Brain pericyte (primary cell): ENCODE data around the gene GIGYF2.

Source experiments
- DNase-seq: peaks from one replicate; pipeline ENCODE4 v3.0.0-alpha.2; 2012; ENCODE audit warnings: low read depth, low spot score

The GIGYF2 gene

DNA sequence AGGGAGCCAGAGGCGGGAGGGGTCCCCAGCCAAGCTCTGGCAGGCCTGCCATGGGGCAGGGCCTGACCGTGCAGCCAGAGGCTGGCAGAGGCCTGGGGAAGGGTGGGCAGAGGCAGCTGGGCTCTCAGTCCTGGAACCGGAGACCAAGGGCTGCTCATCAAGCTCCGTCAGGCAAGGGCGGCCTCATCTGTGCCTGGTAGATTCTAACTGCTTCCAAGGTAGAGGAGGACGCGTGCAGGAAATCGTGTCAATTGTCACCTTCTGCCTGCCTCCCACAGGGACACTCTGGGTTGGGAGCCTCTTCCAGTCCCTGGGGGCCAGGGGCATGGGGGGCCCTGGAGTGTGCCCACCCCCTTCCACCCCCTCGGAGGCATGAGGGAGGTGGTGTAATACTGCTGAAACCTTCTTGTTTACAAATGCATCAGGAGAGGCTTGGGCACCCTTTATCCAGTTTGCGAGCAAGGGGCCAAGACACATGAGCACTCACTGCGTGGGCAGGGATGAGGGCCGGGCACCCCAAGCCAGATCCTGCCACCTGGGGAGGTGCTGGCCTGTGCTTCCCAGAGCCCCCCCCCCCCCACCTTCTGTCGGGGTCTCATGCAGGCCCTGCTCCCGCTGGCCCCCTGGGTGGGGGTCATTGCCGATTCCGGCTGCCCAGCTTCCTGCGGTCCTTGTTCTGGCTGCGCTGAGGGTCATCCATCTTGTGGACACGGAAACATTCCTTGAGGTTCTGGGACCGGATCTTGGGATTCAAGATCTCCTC lies 181.9 kb downstream of the GIGYF2 start:
- DNase-seq: no peak

DNA sequence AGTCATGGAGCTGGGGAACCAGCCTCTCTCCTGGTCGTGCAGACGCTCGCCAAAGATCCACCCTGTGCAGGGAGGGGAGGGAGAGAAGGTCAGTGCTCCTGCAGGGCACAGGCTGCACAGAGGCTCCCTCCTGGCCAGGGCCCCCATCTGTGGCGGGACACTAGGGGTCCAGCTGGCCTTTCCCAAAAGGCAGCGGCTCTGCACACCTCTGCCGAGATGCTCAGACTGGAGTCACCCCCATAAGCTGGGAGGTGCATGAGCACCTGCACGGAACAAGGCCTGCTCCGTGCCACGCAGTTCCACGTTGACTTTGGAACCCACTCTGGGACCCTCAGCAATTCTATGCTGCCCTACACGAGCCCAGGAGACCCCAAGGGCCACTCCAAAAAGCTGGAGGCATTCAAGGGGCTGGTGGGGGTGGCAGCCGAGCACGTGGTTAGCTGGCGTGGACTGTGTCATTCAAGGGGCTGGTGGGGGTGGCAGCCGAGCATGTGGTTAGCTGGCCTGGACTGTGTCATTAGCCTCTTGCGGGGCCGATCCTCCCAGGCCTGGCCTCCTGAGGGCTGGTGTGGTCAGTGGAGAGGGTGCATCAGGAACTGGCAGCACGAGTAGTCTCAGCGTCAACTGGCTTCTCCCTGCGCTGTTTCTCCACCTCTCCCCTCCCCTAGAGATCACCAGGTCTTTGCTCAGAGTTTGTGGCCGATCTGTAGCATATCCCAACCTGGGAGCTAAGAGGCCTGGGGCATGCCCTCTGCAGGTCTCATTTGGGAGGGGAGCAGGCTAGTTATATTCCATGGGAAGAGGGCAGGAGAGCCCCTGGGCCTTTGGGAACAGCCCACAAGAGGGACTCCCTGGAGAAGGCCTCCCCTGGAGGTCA lies 182.7 kb downstream of the GIGYF2 start:
- DNase-seq: no peak

DNA sequence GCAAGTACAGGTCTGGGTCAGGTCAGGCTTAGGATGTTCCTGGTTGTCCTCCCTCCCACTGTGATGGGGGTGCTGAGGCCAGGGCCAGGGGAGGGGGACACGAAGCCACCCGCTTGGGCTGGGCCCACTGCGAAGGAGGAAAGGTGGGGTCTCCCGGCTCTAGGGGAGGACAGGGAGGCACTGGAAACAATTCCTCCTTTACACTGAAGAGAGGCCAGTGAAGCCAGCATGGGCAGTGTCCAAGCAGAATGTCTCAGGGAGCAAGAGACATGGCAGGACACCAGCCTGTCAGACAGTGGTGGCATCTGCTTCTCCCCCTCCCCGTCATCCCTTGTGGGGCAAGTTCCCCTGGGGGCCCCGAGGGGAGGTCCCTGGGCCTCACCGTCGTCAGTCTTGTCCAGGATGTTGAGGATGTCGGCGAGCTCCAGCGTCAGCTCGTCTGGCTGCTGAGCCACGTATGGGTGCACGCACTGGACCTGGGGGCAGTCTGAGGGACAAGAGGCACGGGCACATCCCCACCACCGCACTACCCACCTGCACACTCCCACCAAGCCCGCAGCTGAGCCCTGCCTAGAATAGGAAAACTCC lies 183.7 kb downstream of the GIGYF2 start:
- DNase-seq: no peak

DNA sequence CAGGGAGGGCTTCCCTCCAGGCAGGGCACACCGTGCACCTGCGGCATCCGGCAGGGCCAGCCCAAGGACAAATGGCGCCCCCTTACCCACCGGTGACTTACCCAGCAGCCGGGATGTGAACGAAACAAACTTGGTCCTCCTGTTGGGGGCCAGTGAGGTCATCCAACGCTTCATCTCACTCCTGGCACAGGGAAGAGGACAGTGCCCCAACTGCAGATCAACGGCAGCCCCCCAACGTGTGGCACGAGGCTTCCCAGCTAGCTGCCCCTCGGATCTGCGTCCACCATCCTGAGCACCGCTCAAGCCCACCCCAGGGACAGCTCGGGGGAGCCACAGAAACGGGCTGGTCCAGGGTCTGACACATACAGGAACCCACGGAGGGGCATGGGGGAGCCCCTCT lies 185.0 kb downstream of the GIGYF2 start:
- no peak for DNase-seq

DNA sequence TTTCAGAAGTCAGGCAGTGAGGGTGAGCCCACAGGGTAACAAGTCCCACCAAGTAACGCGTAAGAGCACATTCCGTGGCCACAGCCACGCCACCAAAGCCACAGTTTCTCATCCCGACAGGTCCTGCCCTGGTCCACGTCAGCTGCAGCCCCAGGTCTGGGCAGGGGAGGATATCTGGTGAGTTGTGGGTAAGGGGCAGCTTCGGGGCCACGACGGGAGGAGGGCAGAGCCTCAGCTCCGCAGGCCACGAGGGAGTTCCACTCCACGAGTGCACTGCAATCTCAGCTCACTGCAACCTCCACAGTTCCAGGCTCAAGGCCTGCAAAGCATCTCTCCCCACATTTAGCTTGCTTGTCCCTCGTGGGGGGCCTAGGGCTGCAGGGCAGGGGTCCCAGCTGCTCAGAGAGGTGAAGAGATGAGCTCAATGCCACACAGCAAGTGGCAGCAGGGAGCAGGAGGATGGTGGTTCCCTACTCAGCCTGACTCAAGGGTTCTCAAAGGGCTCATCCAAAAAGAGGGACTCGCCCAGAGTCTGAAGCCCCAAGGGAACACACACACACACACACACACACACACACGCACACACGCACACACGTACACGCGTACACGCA lies 185.5 kb downstream of the GIGYF2 start:
- DNase-seq: no peak

DNA sequence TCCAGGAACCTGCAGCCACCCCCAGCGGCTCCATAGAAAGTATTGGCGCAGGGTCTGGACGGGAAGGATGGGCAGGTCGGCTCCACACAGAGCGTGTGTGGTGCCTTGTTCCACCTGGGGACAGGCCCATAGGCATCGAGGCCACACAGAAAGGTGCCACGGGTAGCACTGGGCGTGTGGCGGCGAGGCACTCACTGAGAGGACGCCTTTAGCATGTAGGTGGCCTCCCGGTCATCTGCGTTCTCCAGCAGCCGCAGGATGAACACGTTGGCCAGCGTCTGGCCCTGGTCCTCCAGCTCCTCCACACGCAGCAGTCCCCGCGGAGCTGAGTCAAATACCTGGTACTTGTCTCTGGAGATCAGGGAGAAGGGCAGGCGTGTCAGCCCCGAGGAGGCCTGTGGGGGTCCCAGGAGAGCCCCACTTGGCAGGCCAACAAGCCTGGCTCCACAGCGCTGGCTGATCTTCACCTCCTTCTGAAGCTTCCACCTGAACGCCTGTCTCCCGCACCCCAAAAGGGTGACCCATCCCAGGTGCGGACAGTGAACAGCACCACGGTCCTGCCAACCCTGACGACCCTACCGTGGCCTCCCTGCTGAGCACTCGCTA lies 186.1 kb downstream of the GIGYF2 start:
- no peak for DNase-seq

DNA sequence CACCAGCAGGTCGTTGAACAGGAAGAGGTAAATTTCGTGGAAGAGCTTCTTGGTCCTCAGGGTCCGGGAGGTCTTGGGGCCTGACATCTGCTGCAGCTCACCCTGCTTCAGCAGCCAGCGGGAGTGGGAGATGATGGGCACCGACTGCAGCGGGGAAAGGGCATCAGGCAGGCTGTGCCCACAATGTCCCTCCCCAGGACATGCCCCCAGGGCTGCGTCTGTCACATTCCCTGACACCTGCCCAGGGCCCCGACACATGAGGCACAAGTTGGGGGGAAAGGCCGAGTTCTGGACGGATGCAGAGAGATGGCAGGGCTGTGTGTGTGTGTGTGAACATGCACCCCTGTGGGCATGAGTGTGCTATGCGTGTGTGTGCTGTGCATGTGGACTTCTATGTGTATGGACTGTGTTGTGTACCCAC lies 186.9 kb downstream of the GIGYF2 start:
- no peak for DNase-seq

DNA sequence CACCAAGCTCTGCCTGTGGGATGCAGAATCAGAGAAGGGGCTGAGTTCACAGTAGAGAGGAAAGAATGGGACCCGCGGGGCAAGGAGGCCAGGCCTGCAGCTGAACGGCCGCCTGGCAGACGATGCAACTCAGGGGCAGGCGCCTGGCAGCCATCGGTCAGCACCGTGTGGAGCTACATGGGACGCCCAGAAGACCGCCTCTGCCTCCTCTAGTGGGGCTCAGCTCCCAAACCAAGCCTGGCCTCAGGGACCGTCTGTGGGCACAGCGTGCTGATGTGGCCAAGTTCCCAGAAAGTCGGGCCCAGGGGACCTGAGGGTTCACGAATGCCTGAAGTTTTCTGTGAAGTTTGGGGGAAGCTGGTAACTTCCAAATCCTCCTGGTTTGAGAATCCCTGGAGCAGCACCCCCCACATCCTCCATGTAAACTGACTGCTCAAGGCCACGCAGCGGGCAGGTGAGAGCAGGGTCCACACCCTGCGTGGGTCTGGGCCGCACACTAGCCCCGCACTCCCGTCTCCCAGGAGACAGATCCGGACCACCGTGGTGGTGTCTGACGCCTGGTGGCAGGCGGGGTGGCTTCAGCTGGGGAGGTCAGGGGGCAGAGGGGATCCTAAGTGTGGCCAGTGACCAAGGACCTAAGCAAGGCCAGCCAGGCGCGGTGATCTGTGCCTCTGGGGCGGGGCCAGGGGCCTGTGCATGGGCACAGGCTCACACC lies 187.6 kb downstream of the GIGYF2 start:
- DNase-seq: no peak

DNA sequence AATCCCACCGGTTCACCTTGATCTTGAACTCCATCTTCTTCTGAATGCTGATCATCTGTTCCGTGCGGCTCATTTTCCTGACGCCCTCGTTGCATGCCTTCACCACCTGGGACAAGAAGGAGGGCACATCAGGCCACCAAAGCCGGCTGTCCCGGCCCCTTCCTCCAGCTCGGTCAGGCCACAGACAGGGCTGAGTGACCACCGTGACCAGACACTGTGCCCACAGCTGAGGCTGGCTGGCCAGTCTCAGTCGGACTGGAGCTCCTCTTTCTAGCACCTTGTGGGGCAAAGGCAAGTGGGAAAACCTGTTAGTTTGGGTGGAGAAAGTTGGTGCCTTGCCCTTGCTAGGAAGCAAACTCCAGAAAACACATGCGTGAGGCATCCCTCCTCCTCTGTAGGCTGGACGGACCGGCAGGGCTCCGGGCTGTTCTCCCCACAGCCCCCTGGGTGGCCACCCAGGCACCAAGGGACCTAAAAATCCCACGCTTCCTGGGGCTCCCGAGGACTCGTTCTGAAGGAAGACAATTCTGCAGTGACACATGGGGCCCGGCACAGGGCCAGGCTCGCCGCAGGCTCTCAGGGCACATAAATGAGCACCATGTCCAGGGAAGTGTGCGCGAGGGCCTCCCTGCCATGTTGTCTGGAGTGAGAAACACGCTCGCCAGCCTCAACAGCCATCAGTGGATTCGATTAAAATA lies 188.3 kb downstream of the GIGYF2 start:
- no peak for DNase-seq

DNA sequence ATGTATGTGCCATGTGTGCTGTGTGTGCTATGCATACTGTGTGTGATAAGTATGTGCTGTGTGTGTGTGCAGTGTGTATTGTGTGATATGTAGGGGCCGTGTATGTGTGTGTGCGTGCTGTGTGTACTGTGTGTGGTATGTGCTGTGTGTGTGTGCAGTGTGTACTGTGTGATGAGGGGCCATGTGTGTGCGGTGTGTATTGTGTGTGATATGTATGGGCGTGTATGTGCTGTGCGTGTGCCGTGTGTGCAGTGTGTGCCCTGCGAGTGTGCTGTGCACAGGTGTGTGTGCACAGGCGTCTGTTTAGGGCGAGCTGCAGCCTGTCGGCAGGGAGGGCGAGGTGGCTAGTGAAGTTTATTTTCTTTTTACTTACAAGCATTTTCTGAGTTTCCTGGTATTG lies 189.0 kb downstream of the GIGYF2 start:
- no peak for DNase-seq

DNA sequence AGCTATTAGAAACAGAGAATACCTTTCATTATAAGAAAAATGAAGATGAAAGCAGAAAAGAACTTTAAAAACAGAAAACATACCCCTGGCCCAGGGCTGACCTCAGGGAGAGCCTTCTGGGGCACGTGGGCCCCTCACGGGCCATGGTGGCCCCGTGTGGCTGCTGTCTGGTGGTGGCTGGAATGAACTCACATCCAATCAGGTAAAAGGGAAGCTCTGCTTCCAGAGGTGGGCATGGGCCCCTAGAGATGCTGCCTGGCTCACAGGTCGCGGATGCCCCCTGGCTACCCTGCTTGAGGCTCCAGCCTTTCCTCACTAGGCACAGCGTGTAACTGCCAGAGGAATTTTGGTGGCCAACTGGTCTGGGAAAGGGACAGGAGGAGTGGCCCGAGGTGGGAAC lies 189.5 kb downstream of the GIGYF2 start:
- no peak for DNase-seq

DNA sequence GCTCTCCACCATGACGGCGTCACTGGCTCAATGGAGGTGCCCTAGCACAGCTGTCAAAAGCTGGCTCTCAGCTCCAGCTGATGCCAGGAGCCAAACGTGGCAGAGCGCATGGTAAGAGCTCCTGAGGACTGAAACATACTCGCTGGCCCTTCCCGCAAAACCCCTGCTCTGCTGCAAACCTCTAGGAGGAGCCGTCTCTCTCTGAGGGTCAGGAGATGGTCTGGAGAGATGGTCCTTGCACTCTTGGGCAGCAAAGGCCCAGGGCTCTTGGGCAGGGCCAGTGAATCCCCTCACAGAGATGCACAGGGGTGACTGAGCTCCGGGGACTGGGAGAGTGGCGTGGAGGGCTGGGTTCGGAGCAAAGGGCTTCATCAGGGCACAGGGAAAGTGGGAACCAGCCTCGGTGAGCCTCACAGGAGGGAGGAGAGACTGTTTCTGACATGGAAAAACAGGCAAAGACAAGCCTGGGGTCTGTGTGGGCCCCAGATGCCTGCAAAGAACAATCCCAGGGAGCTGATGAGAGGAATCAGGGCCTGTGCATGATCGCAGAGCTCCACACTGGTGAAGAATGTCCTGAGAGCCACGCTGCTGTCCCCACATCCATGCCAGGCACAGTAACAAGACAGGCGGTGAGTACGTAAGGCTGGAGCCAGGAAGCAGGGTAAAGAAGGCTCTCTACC lies 190.2 kb downstream of the GIGYF2 start:
- DNase-seq: no peak

DNA sequence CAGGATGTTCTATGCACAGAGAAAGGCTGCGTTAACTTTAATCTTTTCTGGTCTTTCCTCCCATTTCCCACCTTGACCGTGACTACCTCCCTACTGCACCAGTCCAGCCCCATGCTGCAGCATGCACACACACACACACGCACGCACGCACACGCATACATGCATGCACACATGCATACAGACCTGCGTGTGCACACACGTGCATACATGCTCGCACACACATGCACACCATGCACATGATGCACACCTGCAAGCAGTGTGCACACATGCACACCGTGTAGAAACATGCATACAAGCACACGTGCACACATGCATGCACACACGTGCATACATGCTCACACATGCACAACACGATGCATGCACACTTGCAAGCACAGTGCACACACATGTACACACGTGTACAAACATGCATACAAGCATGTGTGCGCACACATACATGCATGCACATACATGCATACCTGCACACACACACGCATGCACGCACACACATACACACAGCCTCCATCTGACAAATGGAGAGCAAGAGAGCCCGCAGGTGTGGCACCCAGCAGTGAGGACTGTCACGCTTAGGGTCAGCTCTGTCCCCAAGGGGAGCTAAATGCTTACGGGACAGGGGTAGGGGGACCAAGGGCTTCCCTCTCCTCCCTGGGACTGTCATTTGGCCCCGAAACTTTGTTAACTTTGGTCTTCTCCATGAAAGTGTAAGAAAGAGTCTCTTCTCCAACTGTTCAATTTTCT lies 191.1 kb downstream of the GIGYF2 start:
- DNase-seq: no peak

DNA sequence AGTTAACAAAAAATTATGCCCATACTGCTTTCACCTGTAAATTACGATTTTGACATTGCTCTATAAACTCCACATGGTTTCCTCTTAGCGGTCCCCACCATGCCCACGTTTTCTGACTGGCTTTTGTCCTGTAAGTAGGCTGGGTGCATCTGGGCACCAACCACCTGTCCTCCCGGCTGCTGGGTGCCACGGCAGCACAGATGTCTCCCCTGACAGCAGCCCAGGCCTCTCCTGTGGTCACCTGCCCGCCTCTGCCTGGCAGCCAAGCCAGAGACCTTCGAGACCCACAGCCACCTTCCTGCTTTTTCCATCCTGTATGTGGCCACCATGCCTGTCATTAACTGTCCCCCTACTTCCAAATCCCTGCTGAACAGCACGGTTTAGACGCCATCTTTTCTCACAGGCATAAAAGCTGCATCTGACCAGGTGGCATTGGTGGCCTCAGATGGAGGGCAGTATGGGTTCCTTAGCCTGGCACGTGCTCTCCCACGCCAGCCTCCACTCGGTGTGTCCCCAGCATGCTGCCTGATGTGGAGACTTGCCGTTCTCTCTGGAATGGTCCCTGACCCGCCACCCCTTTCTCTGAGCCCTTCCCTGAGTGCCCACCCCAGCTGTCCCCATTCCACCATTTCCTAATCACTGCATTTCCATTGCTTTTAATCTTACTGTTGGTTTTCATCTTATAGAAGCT lies 191.9 kb downstream of the GIGYF2 start:
- DNase-seq: no peak

DNA sequence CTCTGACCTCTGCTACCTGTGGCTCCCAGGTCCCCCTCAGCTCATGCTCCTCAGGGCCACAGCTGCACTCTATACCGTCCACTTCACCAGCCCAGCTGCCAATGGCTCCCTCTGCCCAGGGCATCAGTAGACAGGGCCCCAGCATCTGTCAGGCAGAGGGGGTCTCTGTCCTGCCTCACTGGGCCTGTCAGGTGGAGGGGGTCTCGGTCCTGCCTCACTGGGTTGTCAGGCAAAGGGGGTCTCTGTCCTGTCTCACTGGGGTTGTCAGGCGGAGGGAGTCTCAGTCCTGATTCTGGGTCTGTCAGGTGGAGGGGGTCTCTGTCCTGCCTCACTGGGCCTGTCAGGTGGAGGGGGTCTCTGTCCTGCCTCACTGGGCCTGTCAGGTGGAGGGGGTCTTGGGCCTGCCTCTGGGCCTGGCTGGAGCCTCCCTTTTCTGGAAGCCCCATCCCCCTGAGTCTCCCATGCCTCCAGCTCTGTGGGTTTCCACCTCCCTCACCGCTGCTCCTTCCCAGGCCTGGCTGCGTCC lies 192.8 kb downstream of the GIGYF2 start:
- DNase-seq: no peak

DNA sequence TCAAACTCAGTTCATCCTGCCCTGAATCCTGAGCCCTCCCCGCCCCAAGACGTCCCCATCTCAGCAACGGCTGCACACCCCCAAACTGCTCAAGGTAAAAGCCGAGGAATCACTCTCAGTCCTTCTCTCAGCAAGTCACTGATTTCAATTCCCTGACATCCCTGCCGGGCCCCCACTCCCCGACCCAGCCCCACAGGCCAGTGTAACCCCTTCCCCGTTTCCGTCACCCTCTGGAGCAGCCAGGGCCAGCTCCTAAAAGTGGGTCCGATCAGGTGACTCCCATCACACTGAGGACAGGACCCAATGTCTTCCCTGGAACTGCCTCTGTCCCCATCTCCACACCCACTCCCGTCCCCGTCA lies 193.4 kb downstream of the GIGYF2 start:
- DNase-seq: no peak

DNA sequence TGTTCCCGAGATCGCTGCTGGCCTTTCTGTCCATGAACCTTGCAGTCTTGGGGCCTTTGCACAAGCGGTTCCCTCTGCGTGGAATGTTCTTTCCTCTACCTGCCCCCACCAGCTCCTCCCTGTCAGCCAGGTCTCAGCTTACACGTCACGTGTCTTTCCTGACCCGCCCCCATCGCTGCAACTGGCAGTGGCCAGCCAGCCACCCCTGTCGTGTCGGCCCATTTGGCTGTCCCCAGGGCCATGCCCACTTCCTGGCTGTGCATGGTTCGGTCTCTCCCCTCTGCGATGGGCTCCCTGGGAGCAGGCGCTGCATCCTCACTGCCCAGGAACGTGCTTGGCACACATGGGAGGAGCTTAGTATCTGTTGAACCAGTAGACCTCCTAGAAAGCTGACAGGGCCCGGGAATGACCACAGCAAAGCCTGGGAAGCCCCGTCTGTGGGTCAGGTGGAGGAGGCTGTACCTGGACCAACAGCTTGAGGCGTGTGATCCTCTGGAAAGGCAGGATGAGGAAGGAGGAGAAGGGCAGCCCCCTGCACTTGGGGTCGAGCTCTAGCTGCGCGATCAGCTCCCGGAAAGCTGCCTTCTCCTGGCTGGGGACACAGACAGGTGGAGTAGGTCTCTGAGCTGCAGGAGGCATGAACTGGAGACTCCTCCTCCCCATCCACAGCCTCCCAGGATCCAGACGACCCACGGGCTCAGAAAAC lies 193.9 kb downstream of the GIGYF2 start:
- DNase-seq: no peak

DNA sequence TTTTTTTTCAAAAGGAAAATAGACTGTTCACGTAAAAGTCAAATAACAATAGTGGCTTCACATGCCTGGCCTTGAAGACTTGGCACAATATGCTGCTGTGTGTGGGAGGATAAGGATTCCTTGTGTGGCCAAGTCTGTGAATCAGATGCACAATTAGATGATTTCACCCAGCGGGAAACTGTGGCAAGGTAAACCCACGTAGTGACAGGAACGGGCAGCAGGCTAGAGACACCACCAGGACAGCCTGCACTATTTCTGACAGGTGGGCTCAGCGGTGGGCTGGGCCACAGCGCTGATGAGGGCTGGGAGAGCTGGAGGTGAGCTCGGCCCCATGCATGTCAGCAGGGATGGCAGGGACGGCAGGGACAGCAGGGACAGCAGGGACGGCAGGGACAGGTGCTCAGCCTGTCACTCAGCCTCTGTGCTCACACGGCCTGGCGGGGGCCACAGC lies 194.5 kb downstream of the GIGYF2 start:
- no peak for DNase-seq
